Hematopoietic multipotent progenitor cell treated with erythropoietin and hydrocortisone succinate and interleukin-3 and kit ligand, for 15 days (in vitro differentiated cells): Measurements from ENCODE around the gene FMN1.

Experiments used
- DNase-seq: peaks from one replicate; pipeline ENCODE4 v3.0.0-alpha.2; 2015; ENCODE audit warnings: low spot score

FMN1 gene

DNA sequence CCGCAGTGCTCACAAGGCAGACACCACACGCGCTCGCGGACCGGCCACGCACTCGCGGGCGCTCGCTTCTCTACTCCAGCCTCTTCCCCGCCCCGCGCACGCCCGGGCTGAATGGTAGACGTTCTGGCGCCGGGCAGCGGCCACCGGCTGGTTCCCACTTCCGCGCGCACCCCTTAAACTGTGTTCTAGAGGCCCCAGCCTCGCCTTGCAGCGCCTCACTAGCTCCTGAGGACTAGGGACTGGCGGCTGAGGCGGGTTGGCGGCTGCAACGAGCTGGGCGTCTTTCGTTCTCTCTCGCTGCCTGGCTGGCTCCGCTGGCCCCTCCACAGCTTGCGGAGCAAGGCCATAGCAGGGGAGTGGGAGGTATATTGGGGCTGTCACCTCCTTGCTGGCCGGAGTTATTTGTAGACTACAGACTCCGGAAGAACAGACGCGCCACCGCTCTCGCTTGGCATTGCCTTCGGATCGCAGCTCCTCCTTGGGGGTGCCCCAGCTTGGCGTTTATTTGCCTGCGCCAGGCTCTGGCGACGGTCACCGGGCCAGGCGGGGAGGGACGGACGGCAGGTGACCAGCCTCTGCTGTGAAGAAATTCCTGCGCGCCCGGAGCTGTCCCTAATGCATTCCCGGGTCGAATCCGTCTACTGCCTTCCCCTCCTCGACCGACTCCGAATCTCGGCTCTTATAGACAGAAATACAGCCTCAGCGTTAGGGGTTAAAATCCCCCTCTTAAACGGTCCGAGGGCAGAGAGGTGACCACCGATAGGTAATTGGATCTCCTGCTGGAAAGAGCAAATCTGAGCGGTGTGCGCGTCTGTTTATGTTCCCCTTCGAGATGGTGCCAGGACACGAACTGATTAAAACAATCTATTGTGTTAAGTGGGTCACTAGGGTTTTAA is 475.4 kb downstream of the FMN1 start:
- DNase-seq = no peak

DNA sequence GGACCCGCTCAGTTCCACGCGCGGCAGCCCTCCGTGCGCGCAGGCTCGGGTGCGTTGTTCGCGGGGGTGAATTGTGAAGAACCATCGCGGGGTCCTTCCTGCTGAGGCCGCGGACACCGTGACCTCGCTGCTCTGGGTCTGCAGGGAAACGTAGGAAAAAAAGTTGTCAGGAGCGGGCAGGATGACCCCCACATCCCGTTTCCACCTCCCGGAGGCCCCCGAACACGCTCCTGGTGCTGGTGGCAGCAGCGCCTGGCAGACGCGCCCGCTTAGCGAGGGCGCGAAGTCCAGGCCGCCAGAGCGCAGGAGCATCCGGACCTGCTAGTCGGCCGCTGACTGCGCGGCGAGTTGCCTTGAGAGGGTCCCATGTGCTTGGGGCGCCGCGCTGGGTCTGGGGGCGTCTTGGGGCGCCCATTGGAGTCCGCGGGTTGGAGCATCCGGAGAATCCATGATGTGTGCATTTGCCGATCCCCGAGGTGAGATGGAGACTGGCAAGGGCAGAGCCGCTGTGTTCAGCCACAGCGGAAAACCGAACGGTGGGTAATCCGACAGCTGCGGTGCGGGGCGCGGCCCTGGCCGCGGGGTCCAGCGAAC is 476.2 kb downstream of the FMN1 start:
- DNase-seq = no peak

DNA sequence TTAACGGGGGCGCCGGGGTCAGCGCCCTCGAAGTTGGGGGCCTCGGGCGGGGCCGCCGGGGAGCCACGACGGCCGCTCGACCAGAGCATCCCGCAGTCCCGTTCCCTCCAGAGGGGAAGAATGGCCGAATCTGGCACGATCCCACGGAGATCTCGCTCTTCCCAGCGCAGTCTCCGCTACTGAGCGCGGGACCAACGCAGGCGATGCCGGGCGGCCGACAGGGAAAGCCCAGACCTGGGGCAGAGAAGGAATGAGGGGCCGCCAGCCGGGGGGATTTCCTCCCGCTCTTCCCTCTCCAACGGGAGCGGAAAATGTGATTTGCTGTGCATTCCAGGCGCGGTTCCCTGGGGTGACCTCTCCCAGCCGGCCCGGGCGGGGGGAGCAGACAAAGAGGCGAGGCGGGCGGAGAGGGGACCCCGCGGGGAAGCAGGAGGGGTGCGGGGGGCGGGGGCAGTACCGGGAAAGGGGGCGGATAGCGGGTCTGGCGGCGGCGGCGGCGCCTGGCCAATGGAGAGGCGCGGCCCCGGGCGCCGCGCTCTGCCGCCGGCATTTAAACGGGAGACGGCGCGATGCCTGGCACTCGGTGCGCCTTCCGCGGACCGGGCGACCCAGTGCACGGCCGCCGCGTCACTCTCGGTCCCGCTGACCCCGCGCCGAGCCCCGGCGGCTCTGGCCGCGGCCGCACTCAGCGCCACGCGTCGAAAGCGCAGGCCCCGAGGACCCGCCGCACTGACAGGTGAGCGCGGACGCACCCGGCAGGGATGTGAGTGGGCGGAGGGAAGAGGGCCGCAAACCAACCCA is 476.9 kb downstream of the FMN1 start, which contains the start of gene GREM1:
Gene GREM1, plus strand, starts transcription at position 579 of the 801 bp plus-strand sequence. CDS start 12,687 bp downstream, outside the sequence.
- no peak for DNase-seq

GRCh38 chr15:32716915-32717425 is 477.5 kb downstream of the FMN1 start:
- DNase-seq = no peak

- no peak for DNase-seq
Measured at GRCh38 chr15:32716216-32716914, 478.1 kb downstream of the FMN1 start.
